HEK293 (cell line): ENCODE data around the gene FBXL7.

Source experiments
- ATF2 ChIP-seq: fragments of 450-650 bp; formaldehyde crosslinking; IDR thresholded peaks from 2 replicates; pipeline ENCODE4 v1.5.1; 2016; ENCODE audit warnings: missing biosample characterization, missing genetic modification characterization, low read depth
- GLIS2 ChIP-seq: fragments of 450-650 bp; formaldehyde crosslinking; IDR thresholded peaks from 2 replicates; pipeline ENCODE4 v1.5.1; 2016; ENCODE audit warnings: missing biosample characterization, missing genetic modification characterization
- PATZ1 ChIP-seq: fragments of 450-650 bp; formaldehyde crosslinking; IDR thresholded peaks from 2 replicates; pipeline ENCODE4 v1.5.1; 2016; ENCODE audit warnings: missing biosample characterization, missing genetic modification characterization
- REST ChIP-seq: fragments of 450-650 bp; formaldehyde crosslinking; IDR thresholded peaks from 2 replicates; pipeline ENCODE4 v1.5.1; 2016; ENCODE audit warnings: missing biosample characterization, missing genetic modification characterization
- ZNF16 ChIP-seq: fragments of 450-650 bp; formaldehyde crosslinking; IDR thresholded peaks from 2 replicates; pipeline ENCODE4 v1.5.1; 2016; ENCODE audit warnings: low read depth, missing biosample characterization, missing genetic modification characterization
- ZNF18 ChIP-seq: fragments of 450-650 bp; formaldehyde crosslinking; IDR thresholded peaks from 2 replicates; pipeline ENCODE4 v1.5.1; 2016; ENCODE audit warnings: missing biosample characterization, missing genetic modification characterization
- ZNF274 ChIP-seq, 2 experiments: fragments of 200-500 bp in 1 of 2; fragments of 450-650 bp in 1 of 2; sonication (Bioruptor generic) in 1 of 2; formaldehyde crosslinking in 1 of 2; IDR thresholded peaks; 2 replicates each; pipeline versions ENCODE4 v1.5.1 to v1.6.1; 2014 to 2016; ENCODE audit warnings: borderline replicate concordance in 1 of 2, inconsistent platforms in 1 of 2, low read length in 1 of 2, missing biosample characterization in 1 of 2, missing genetic modification characterization in 1 of 2
- ZNF280D ChIP-seq: fragments of 450-650 bp; formaldehyde crosslinking; IDR thresholded peaks from 2 replicates; pipeline ENCODE4 v1.5.1; 2016; ENCODE audit warnings: missing biosample characterization, missing genetic modification characterization
- ZNF473 ChIP-seq: fragments of 450-650 bp; formaldehyde crosslinking; IDR thresholded peaks from 2 replicates; pipeline ENCODE4 v1.5.1; 2017; ENCODE audit warnings: missing biosample characterization, missing genetic modification characterization
- ZNF549 ChIP-seq: fragments of 450-650 bp; IDR thresholded peaks from 2 replicates; pipeline ENCODE4 v1.5.1; 2018; ENCODE audit warnings: missing biosample characterization, missing genetic modification characterization, mild to moderate bottlenecking, inconsistent platforms, moderate library complexity
- TF ChIP-seq, protein P1 (sequence below): fragments of 450-650 bp; formaldehyde crosslinking; IDR thresholded peaks from 2 replicates; pipeline ENCODE4 v1.5.1; 2016; ENCODE audit warnings: missing biosample characterization, missing genetic modification characterization
- TF ChIP-seq, protein P2 (sequence below): IDR thresholded peaks from 2 replicates; pipeline ENCODE4 v1.6.1; 2011; ENCODE audit warnings: mild to moderate bottlenecking, low read depth, low read length, borderline replicate concordance
- TF ChIP-seq, protein P3 (sequence below): fragments of 450-650 bp; formaldehyde crosslinking; IDR thresholded peaks from 2 replicates; pipeline ENCODE4 v1.5.1; 2016; ENCODE audit warnings: missing biosample characterization, missing genetic modification characterization, low read depth

DNA sequence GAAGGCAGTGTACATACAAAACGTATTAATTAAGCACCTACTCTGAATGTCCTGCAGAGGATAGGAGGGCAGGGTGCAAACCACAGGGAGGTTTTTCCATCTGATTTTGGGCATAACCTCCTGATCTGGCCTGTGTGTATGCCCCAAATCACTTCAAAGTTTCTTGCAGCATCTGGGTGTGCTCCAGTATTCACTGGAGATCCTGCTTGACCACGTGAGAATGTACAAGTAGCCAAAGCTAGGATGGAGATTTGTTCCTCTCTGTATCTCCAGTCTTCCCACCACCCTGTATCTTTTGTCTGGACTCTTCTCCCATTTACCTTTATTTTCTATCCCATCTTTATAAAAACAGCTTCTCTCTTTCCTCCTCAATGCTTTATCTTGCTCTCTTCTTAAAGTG lies 207.7 kb downstream of the FBXL7 start:
- TF ChIP-seq ZNF473 (no peak), REST (tag by site-specific recombination) (no peak), ZNF18 (tag by site-specific recombination) (no peak), ATF2 (tag by site-specific recombination) (no peak), ZNF16 (tag by site-specific recombination) (no peak), GLIS2 (tag by site-specific recombination) (no peak), ZNF274 (IDR thresholded peaks at IDR 0.05; ENCODE audit: low read length) (no peak), ZNF274 (tag by site-specific recombination; IDR thresholded peaks at IDR 0.05; ENCODE audit: borderline replicate concordance) (no peak), ZNF280D (no peak), PATZ1 (no peak), ZNF549 (tag by site-specific recombination) (no peak)
- TF ChIP-seq, protein P1, sequence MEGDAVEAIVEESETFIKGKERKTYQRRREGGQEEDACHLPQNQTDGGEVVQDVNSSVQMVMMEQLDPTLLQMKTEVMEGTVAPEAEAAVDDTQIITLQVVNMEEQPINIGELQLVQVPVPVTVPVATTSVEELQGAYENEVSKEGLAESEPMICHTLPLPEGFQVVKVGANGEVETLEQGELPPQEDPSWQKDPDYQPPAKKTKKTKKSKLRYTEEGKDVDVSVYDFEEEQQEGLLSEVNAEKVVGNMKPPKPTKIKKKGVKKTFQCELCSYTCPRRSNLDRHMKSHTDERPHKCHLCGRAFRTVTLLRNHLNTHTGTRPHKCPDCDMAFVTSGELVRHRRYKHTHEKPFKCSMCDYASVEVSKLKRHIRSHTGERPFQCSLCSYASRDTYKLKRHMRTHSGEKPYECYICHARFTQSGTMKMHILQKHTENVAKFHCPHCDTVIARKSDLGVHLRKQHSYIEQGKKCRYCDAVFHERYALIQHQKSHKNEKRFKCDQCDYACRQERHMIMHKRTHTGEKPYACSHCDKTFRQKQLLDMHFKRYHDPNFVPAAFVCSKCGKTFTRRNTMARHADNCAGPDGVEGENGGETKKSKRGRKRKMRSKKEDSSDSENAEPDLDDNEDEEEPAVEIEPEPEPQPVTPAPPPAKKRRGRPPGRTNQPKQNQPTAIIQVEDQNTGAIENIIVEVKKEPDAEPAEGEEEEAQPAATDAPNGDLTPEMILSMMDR (tag by site-specific recombination): no peak
- TF ChIP-seq, protein P2, sequence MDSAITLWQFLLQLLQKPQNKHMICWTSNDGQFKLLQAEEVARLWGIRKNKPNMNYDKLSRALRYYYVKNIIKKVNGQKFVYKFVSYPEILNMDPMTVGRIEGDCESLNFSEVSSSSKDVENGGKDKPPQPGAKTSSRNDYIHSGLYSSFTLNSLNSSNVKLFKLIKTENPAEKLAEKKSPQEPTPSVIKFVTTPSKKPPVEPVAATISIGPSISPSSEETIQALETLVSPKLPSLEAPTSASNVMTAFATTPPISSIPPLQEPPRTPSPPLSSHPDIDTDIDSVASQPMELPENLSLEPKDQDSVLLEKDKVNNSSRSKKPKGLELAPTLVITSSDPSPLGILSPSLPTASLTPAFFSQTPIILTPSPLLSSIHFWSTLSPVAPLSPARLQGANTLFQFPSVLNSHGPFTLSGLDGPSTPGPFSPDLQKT: no peak
- TF ChIP-seq, protein P3, sequence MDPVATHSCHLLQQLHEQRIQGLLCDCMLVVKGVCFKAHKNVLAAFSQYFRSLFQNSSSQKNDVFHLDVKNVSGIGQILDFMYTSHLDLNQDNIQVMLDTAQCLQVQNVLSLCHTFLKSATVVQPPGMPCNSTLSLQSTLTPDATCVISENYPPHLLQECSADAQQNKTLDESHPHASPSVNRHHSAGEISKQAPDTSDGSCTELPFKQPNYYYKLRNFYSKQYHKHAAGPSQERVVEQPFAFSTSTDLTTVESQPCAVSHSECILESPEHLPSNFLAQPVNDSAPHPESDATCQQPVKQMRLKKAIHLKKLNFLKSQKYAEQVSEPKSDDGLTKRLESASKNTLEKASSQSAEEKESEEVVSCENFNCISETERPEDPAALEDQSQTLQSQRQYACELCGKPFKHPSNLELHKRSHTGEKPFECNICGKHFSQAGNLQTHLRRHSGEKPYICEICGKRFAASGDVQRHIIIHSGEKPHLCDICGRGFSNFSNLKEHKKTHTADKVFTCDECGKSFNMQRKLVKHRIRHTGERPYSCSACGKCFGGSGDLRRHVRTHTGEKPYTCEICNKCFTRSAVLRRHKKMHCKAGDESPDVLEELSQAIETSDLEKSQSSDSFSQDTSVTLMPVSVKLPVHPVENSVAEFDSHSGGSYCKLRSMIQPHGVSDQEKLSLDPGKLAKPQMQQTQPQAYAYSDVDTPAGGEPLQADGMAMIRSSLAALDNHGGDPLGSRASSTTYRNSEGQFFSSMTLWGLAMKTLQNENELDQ (tag by site-specific recombination): no peak
